Vagina (tissue), 2 donors: Measurements from ENCODE around the gene LRRC31.

Experiments
- CTCF ChIP-seq, 3 experiments: fragments of 450-650 bp in 2 of 3; fragments of 200-600 bp in 1 of 3; sonication (generic) in 1 of 3; IDR thresholded peaks; one replicate each; pipeline ENCODE4 v1.5.1; 2017 to 2019; ENCODE audit warnings: antibody characterized with exemption in 3 of 3, mild to moderate bottlenecking in 2 of 3, moderate library complexity in 2 of 3
- POLR2A ChIP-seq, 2 donors: fragments of 450-650 bp; IDR thresholded peaks; one replicate each; pipeline ENCODE4 v1.6.1; 2017; ENCODE audit warnings: antibody characterized with exemption in 2 of 2, mild to moderate bottlenecking in 2 of 2, moderate library complexity in 2 of 2

DNA sequence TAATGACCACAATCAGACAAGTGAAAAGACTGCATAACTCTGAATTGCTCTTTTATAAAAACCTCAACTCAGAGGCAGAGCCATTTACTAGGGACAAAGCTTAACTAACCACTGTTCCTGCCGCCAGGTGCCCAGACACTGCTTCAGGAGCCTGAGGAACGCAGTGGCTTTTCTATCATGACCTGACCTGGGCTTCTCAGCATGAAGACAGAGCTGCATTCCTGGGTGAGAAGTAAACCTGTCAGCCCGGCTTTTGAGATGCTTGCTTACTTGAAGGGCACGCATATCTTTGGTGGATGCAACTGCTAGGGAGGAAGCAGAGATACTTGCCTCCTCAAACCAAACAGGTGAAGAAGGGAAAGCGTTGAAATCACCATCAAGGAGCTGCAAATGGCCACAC, 7.9 kb downstream of the LRRC31 start:
- TF ChIP-seq POLR2A (IDR thresholded peaks at IDR 0.05): no peak
- TF ChIP-seq CTCF (IDR thresholded peaks at IDR 0.05): no peak
